Non-pigmented ciliary epithelial cell (primary cell): ENCODE data around the gene FAM120C.

Experiments used
- DNase-seq: peaks from one replicate; pipeline ENCODE4 v3.0.0-alpha.2; 2010; ENCODE audit warnings: low read depth

The FAM120C gene

DNA sequence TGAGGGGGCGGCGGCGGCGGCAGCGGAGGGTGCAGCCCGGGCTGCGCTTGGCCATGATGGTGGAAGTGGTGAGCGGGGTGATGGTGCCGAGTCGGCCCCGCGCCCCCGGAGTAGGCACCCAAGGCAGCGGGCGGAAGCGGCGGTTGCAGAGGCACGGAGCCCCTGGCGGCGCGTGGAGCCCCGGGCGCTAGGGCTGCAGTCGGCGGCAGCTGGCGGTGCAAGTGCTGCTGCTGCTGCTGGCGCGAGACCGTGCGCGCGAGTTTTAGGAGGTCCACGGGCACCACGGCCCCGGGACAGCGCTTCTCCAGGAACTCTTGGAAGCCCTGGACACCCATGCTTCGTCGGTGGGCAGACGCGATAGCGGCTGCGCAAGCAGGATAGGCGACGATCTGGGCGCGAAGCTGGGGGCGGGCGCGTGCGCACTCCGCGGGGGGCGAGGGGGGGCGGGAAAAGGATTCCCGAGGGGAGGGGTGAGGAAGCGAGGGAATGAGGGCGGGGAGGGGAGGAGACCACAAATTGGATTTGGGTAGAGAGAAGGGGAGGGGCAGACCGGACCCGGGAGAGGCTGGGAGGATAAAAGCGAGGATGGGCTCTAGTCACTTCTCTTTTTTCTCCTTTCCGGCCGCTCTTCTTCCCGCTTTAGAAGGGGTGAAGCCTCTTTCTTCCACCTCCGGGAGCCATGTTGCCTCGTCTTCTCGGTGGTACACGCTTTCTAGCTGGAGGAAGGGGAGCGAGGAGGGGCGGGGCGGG is at the start of gene FAM120C:
TSS of gene FAM120C (minus strand) at position 391 of the 750 bp plus-strand sequence. CDS start at position 335, 56 bp downstream.
- peak; percentile 19 for DNase-seq

DNA sequence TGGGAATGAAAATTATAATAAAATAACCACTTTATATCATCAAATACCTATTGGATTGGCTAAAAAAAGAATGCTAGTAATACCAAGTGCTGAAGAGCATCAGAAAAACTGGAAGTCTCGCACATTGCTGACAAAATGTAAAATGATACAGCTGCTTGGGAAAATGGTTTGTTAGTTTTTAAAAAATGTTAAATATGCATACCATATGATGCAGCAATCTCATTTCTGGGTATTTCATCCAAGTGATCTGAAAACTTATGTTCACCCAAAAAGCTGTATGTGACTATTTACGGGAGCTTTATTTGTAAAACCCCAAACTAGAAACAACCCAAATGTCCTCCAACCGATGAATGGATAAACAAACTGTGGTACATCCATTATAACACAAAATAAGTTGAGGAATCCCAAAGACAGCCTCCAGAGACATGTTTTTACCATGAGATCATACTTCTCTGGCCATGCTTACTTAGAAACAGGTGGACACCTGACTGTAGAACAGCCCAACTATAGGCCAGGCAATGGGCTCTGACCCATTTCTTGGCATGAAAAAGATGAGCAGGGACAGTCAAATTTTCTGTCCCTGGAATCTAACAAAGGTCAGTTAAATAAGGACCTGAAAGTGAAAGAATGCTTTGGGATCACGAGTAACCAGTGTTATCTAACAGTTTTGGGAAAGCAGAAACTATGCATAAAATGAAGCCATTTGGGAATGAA is 47.5 kb upstream of the FAM120C start:
- no peak for DNase-seq

DNA sequence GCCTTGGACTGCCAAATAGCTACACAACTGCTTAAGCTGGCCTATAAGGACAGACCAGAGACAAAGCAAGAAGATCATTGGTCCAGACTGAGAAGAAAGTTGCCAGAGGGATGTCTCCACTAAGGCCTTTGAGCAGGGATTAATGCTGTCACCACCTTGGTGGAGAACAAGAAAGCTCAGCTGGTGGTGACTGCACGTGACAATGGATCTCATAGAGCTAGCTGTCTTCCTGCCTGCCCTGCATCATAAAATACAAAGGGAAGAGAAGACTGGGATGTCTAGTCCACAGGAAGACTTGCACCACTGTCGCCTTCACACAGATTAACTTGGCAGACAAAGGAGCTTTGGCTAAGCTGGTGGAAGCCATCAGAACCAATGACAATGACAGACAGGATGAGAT is 40.5 kb upstream of the FAM120C start:
- no peak for DNase-seq

GRCh38 chrX:54213603-54214002 is 30.5 kb upstream of the FAM120C start:
- DNase-seq = no peak

DNA sequence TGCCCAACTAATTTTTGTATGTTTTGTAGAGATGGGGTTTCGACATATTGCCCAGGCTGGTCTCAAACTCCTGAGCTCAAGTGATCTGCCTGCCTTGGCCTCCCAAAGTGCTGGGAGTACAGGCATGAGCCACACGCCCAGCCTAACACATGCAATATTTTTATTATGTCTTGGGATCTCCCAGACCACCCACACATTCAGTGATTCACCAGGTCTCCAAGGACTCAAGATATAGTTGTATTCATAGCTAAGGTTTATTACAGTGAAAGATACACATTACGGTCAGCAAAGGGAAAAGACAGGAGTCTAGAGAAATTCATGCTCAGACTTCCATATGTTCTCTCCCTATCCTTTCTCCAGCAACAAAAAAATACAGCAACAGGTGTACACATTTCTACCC is 25.5 kb upstream of the FAM120C start:
- DNase-seq = peak; percentile 45

DNA sequence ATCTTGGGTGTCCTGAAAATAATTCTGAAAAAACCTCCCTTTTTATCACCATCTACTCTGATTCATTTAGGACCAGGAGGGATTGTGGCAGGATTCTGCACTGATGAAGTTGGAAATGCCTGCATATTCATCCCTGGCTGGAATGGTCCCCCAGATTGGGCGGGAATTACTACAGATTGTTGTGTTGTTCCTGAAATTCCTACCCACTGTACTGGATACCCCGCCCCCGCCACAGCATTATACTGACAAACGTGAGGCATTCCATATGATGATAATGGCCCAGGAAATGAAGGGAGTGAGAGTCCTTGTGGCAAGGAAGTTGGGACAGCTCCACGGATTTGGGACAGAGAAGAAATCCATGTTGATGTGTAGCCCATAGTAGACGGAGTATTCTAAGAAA is 15.2 kb upstream of the FAM120C start:
- DNase-seq = no peak

DNA sequence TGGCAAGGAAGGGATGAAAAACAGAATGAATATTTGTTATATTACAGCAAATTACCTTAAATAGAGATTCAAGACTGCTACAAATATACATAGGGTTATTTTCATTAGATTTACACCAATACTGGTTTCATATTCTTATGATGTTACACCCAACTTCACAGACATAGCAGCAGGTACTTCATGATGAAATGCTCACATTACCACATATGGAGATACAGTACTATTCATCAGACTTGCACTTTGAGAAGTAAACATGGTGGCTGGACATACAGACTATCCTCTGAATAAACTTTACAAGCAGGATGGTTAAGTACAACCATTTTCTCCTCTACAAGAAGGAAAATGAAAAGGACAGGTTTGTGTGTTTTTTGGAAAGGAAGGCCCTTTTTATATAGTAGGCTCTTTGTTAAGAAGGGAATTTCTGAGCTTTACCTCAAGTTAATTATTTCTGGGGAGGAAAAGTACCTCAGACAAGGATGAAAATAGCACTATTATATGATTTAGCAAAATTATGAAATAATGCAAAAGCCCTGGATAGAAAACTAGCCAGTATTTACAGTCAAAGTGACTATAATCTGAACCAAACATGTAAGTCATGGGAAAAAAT is 12.0 kb upstream of the FAM120C start:
- DNase-seq = no peak

GRCh38 chrX:54193085-54193821 is 10.2 kb upstream of the FAM120C start:
- no peak for DNase-seq

DNA sequence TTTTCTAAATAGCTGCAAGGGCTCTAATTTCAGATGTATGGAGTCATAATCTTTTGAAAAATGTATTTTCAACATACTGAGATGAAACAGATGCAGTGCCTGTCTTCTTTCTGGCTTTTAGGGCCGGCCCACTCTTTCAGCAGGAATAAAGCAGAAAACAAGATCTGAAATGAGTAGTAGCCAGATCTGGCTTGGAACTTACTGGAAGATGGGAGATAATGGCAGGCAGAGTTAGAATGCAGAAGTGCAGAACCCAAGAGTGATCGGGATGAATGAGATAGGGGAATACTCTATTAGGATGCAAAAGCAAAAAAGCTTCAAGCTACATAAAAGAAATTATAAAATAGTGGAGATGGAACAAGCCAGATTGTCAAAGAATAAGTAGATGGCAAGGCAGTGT is 1.4 kb upstream of the FAM120C start:
- DNase-seq = no peak

- no peak for DNase-seq
Observed at GRCh38 chrX:54182194-54182863, 725 bp downstream of the FAM120C start.

DNA sequence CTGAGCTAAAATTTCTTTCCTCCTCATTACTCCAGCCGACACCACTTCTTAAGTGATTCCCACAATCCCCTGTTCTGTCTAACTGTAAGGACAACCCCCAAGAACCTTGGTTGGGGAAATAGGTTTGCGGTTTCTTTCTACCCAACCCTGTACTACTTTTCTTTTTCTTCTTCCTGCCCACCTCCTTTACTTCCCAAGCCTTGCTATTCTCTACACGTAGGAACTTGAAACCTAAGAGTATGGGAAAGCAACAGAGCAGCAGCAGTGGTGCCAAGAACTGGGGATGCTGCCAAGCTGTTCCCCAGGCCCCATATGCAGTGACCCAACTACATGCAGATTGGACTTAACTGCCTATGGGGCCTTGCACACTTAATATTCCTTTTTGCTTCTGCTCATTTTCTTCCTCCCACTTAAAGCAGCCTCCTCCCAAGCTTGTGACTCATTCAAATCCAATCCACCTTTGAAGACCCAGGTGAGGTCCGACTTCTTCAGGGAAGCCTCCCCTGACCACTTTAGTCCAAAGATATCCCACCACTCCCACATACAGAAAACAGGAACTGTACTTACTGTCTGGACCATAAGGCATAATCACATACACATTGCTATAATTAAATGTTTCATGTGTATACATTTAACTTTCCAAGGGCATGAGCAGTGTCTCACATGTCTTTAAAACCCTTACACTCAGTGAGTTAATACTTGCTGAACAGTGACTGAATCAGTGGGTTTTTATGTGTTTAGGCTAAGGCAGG is 1.7 kb downstream of the FAM120C start:
- no peak for DNase-seq

DNA sequence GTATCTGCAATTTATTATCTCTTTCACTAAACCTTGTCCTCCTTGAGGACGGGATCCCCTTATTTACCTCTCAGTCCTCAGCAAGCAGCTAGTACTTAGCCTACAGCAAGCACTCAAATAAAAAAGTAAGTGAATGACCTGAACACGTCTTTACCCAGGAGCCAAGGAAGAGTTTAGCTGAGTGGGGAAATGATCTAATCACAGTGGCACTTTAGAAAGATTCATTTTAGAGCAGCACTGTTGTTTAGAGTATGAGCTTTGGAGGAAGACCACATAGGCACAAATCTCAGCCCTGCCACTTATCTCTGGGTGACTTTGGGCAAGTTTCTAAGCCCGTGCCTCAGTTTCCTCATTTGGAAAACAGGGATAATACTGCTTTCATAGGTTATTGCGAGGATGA is 2.7 kb downstream of the FAM120C start:
- peak; percentile 19 for DNase-seq

DNA sequence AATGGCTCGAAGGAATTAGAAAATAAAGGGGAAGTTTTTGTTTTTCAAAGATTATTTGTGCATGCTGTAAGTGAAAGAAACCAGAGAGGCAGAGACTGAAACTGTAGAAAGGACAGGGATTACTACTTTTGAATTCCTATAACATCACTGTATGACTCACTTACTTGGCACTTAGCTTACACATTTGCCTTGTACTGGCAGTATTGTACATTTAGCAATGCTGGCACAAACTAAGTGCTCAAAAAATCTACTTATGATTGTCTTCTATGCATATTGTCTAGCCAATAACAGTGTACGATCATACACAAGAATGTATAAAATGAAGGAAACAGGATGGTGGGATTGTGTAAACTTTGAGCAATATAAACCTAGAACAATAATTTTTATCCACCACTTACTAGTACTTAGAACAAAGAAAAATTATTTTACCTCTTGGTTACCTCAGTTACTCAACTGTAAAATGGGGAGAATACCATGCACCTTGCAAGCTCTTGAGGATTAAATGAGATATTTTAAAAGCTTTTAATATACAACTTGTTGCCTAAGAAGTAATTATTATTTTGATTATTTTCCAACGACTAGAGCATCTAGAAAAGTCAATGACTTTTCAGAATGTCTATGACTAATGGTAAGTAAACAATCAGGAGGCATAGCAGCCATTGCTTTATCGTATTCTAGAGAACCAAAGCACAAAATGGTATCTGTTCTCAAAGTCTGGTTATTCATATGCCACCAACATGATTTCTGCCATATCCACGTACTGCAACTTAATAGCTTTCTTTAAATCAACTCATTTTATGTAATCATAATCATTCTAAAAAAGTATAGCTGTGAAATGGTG is 4.7 kb downstream of the FAM120C start:
- peak; percentile 50 for DNase-seq

GRCh38 chrX:54177306-54177705 is 5.7 kb downstream of the FAM120C start:
- no peak for DNase-seq

DNA sequence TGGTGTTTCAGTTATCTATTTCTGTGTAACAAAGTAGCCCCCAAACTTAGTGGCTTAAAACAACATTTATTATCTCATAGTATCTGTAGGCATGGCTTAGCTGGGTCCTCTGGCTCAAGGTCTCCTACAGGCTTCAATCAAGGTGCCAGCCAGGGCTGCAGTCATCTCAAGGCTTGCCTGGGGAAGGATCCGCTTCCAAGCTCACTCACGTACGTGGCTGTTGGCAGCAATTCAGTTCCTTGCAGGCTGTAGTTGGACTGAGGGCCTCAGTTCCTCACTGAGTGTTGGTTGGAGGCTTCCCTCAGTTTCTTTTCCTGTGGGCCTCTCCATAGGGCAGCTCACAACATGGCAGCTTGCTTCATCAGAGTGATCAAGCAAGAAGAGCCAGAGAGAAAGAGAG is 9.3 kb downstream of the FAM120C start:
- no peak for DNase-seq

DNA sequence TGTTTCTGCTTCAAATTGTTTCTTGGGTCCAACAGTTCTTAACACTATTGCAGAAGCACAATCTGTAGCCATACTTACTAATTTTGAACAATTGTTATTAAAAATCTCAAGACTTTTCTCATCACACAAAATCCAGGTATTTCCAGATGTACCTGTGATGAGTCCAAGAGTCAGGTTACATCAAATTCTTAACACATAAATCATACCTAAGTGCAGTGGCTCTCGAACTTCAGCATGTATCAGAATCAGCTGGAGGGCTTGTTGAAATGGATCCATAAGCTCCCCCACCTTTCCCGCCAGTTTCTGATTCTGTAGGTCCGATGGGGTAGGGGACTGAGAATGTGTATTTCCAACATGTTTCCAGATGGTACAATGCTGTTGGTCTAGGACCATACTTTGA is 10.6 kb downstream of the FAM120C start:
- DNase-seq = no peak

- no peak for DNase-seq
Observed at GRCh38 chrX:54171527-54172250, 11.4 kb downstream of the FAM120C start.

DNA sequence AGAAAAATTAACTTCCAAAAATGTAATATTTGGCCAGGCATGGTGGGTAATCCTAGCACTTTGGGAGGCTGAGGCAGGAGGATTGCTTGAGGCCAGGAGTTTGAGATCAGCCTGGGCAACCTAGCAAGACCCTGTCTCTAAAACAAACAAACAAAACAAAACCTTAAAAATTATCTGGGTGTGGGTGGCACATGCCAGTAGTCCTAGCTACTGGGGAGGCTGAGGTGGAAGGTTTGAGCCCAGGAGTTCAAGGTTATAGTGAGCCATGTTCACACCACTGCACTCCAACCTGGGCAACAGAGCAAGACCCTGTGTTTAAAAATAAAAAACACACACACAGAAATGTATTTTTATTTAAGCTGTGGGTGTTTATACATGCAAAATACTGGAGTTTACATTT is 12.0 kb downstream of the FAM120C start:
- no peak for DNase-seq

GRCh38 chrX:54166915-54167314 is 16.1 kb downstream of the FAM120C start:
- no peak for DNase-seq

- DNase-seq = no peak
Observed at GRCh38 chrX:54157561-54157960, 25.5 kb downstream of the FAM120C start.
